ENCODE measurements around the gene PAPPA2. TPM values are rescaled to one million over a fixed set of nuclear protein-coding genes. Genes with fewer than 3 reads are reported as not detected.

The PAPPA2 gene
- total and polyA plus RNA-seq, 2 of the 4 experiments (the other 2 are of a cell fraction): 0.10 to 0.18 TPM

DNA sequence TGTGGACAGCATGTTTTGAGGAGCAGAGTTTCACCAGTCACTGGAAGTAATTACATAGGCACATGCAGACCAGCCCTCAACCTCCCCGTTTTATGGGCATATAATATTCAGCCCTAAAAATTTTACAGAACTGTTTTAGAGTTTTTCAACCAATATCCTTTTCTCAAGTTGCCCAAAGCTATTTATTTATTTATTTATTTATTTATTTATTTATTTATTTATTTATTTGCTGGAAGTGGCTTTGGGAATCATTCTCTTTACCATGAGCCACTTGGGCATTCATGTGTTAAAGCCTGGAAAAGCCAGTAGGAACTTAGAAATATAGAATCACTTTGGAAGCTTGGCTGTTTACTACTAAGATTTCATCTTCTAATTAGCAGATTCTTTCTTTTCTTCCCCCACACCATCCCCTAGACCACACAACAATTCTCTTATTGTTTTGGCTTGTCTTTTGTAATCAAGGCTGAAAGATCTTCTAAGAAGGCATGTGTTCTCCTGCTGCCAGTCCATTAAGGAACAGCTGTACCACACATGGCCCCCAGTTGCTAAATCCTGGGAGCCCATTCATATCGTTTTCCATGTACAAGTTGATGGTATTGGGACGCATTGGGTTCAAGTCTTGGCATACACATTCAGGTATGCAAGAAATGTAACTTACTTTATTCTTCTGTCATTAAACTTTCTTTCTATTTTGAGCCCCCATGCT lies 220.0 kb downstream of the PAPPA2 start:
- no peaks in the 10 kb centered on the region for H3K9me1 ChIP-seq (ENCODE audit: insufficient read depth, low read length)
- no peak overlapping the region for H3K14ac ChIP-seq (replicated peaks; ENCODE audit: low read depth, low read length)
- H4K20me1 ChIP-seq (ENCODE audit: insufficient read depth, low read length): no peaks in the 10 kb centered on the region
- H2BK120ac ChIP-seq (ENCODE audit: low read depth, low read length): no peak overlapping the region
- no peak overlapping the region for H4K8ac ChIP-seq (ENCODE audit: low read depth in 2 of 2, low read length in 2 of 2)
- ChIA-PET CTCF (no interaction called here), POLR2A (ENCODE audit: unreplicated experiment) (no interaction called here)
- H3K56ac ChIP-seq (ENCODE audit: extremely low read depth, insufficient read depth, low read length): no peak overlapping the region
- no peak overlapping the region for H3K9ac ChIP-seq (ENCODE audit: low read depth, low read length)
- no peak overlapping the region for H3K4ac ChIP-seq (ENCODE audit: low read depth, low read length)
- no TSS peak for BruUV-seq (replicated peaks)
- no peak overlapping the region for H3K27ac ChIP-seq (ENCODE audit: insufficient read depth, low read length)
- H3K23ac ChIP-seq (ENCODE audit: low read depth, low read length): no peak overlapping the region
- in situ Hi-C loops (cut with MboI; ENCODE audit: low sequenced_read_pairs) (no loop called here), intact Hi-C loops (cut with micrococcal nuclease) (no loop called here), dilution Hi-C loops (cut with HindIII; ENCODE audit: low sequenced_read_pairs, unreplicated experiment) (no loop called here)
- TF ChIP-seq POLR2A (IDR thresholded peaks at IDR 0.05; ENCODE audit: low read depth, low read length) (no peak), CHD1 (IDR thresholded peaks at IDR 0.05; ENCODE audit: low read depth, low read length) (no peak), RAD21 (IDR thresholded peaks at IDR 0.05; ENCODE audit: low read length) (no peak)
- DNase-seq: no peak
- H3K27me3 ChIP-seq (ENCODE audit: control insufficient read depth, insufficient read depth, low read length): no peaks in the 10 kb centered on the region
- H4K5ac ChIP-seq (ENCODE audit: low read depth, low read length): no peak overlapping the region
- no peaks in the 10 kb centered on the region for H3K36me3 ChIP-seq (ENCODE audit: control insufficient read depth, insufficient read depth, low read length)
- no peak overlapping the region for H3K18ac ChIP-seq (ENCODE audit: low read depth, low read length)
- ATAC-seq (ENCODE audit: low read depth): no peak
- H2AFZ ChIP-seq (replicated peaks; ENCODE audit: low read length, poor library complexity): no peak overlapping the region
- H3K4me1 ChIP-seq (ENCODE audit: control insufficient read depth, insufficient read depth, low read length): no peaks in the 10 kb centered on the region
- no CpG with 5 or more reads among the region's 3 CpGs for WGBS, 2 experiments (ENCODE audit: extremely low coverage in 2 of 2, insufficient read length in 1 of 2)
- H4K91ac ChIP-seq (ENCODE audit: insufficient read depth, low read depth, low read length): no peak overlapping the region
- no peak overlapping the region for H2BK5ac ChIP-seq (ENCODE audit: low read depth, low read length, poor library complexity, severe bottlenecking)
- H3K79me1 ChIP-seq (ENCODE audit: low read depth in 1 of 2, low read length in 2 of 2): no peaks in the 10 kb centered on the region
- no peak overlapping the region for H2BK20ac ChIP-seq (ENCODE audit: low read depth, low read length)
- no peak overlapping the region for H2AK5ac ChIP-seq (ENCODE audit: low read depth, low read length)
- no peak overlapping the region for H2AK9ac ChIP-seq (replicated peaks; ENCODE audit: low read depth, low read length, poor library complexity)
- no peak overlapping the region for H3K4me2 ChIP-seq (ENCODE audit: low read depth, low read length)
- no peak overlapping the region for H2BK15ac ChIP-seq (ENCODE audit: low read depth, low read length)
- H3K4me3 ChIP-seq (ENCODE audit: insufficient read depth, low read depth, low read length): no peak overlapping the region
- H3K9me3 ChIP-seq (ENCODE audit: control insufficient read depth, insufficient read depth, low read length): no peaks in the 10 kb centered on the region
